Measurements from ENCODE around the gene CCDC30. TPM values are rescaled to one million over a fixed set of nuclear protein-coding genes. Genes with fewer than 3 reads are reported as not detected.

The CCDC30 gene
- total RNA-seq, 1 donor from 2014 or later, result 1.5 TPM

GRCh38 chr1:42477775-42478174 lies 14.7 kb downstream of the CCDC30 start:
- H3K4me3 ChIP-seq, result no peak overlapping the region
- H3K36me3 ChIP-seq, result peaks cover 0 to 11% of the 10 kb centered on the region in 2 donors
- H3K4me1 ChIP-seq, result no peaks in the 10 kb centered on the region
- DNase-seq (ENCODE audit: extremely low spot score in 2 of 2), result no peak
- no peaks in the 10 kb centered on the region for H3K27me3 ChIP-seq
- no peak for TF ChIP-seq POLR2AphosphoS5 (IDR thresholded peaks at IDR 0.05; ENCODE audit: insufficient read depth in 1 of 2, low read depth in 1 of 2)
- no peak for TF ChIP-seq POLR2A (IDR thresholded peaks at IDR 0.05)
- TF ChIP-seq CTCF (IDR thresholded peaks at IDR 0.05), result no peak
- intact Hi-C loops (cut with DNase I), result no loop called here
- H3K9me3 ChIP-seq, result no peaks in the 10 kb centered on the region
- H3K27ac ChIP-seq, result no peak overlapping the region

GRCh38 chr1:42479621-42480020 lies 16.5 kb downstream of the CCDC30 start:
- intact Hi-C loops (cut with DNase I), result no loop called here
- Histone ChIP-seq H3K36me3 (peaks cover 0 to 19% of the 10 kb centered on the region in 2 donors), H3K4me3 (no peak overlapping the region), H3K27ac (no peak overlapping the region), H3K4me1 (no peaks in the 10 kb centered on the region), H3K27me3 (no peaks in the 10 kb centered on the region), H3K9me3 (no peaks in the 10 kb centered on the region)
- no peak for TF ChIP-seq POLR2AphosphoS5 (IDR thresholded peaks at IDR 0.05; ENCODE audit: insufficient read depth in 1 of 2, low read depth in 1 of 2)
- no peak for TF ChIP-seq CTCF (IDR thresholded peaks at IDR 0.05)
- no peak for TF ChIP-seq POLR2A (IDR thresholded peaks at IDR 0.05)
- DNase-seq (ENCODE audit: extremely low spot score in 2 of 2), result no peak

- intact Hi-C loops (cut with DNase I), result no loop called here
- H3K36me3 ChIP-seq, result peaks cover 0 to 19% of the 10 kb centered on the region in 2 donors
- no peak for DNase-seq (ENCODE audit: extremely low spot score in 2 of 2)
- H3K27me3 ChIP-seq, result no peaks in the 10 kb centered on the region
- TF ChIP-seq POLR2A (IDR thresholded peaks at IDR 0.05) (no peak), POLR2AphosphoS5 (IDR thresholded peaks at IDR 0.05; ENCODE audit: insufficient read depth in 1 of 2, low read depth in 1 of 2) (no peak), CTCF (IDR thresholded peaks at IDR 0.05) (no peak)
- H3K9me3 ChIP-seq, result no peaks in the 10 kb centered on the region
- no peak overlapping the region for H3K27ac ChIP-seq
- no peak overlapping the region for H3K4me3 ChIP-seq
- H3K4me1 ChIP-seq, result no peaks in the 10 kb centered on the region
These were observed 17.8 kb downstream of the CCDC30 start for GRCh38 chr1:42480921-42481320.

GRCh38 chr1:42482635-42483153 lies 19.6 kb downstream of the CCDC30 start:
- Histone ChIP-seq H3K27me3 (no peaks in the 10 kb centered on the region), H3K27ac (no peak overlapping the region), H3K4me1 (no peaks in the 10 kb centered on the region), H3K9me3 (no peaks in the 10 kb centered on the region), H3K4me3 (no peak overlapping the region), H3K36me3 (peaks cover 0 to 19% of the 10 kb centered on the region in 2 donors)
- DNase-seq (ENCODE audit: extremely low spot score in 2 of 2), result no peak
- TF ChIP-seq CTCF (IDR thresholded peaks at IDR 0.05) (no peak), POLR2AphosphoS5 (IDR thresholded peaks at IDR 0.05; ENCODE audit: insufficient read depth in 1 of 2, low read depth in 1 of 2) (no peak), POLR2A (IDR thresholded peaks at IDR 0.05) (no peak)
- intact Hi-C loops (cut with DNase I), result no loop called here

GRCh38 chr1:42484382-42484781 lies 21.3 kb downstream of the CCDC30 start:
- no peak for DNase-seq (ENCODE audit: extremely low spot score in 2 of 2)
- intact Hi-C loops (cut with DNase I), result no loop called here
- Histone ChIP-seq H3K27ac (no peak overlapping the region), H3K9me3 (no peaks in the 10 kb centered on the region), H3K36me3 (peaks cover 0 to 19% of the 10 kb centered on the region in 2 donors), H3K27me3 (no peaks in the 10 kb centered on the region), H3K4me1 (no peaks in the 10 kb centered on the region), H3K4me3 (no peak overlapping the region)
- TF ChIP-seq CTCF (IDR thresholded peaks at IDR 0.05) (no peak), POLR2AphosphoS5 (IDR thresholded peaks at IDR 0.05; ENCODE audit: insufficient read depth in 1 of 2, low read depth in 1 of 2) (no peak), POLR2A (IDR thresholded peaks at IDR 0.05) (no peak)

Data from vagina (tissue), 2 donors.